GM12891 (cell line): Measurements from ENCODE around the gene KLF16.

Experiments
- DNase-seq: peaks from one replicate; pipeline ENCODE4 v3.0.0; 2011; ENCODE audit warnings: low spot score; ENCODE audit not compliant: insufficient read length
- FAIRE-seq: peaks from 2 replicates; lab custom pipeline; 2011; peaks lifted over from hg19 to GRCh38; lab: Jason Lieb, UNC
- PAX5 ChIP-seq: IDR thresholded peaks from 2 replicates; pipeline ENCODE4 v1.6.1; 2011; ENCODE audit warnings: low read length, moderate library complexity, mild to moderate bottlenecking; ENCODE audit not compliant: insufficient read depth, severe bottlenecking
- POLR2A ChIP-seq: IDR thresholded peaks from 2 replicates; pipeline ENCODE4 v1.6.1; 2011; ENCODE audit warnings: low read depth, low read length, control low read depth
- POLR2AphosphoS5 ChIP-seq: IDR thresholded peaks from 2 replicates; pipeline ENCODE4 v1.6.1; 2011; ENCODE audit warnings: low read depth, low read length, control low read depth
- POU2F2 ChIP-seq: IDR thresholded peaks from 2 replicates; pipeline ENCODE4 v1.6.1; 2011; ENCODE audit warnings: low read depth, mild to moderate bottlenecking, control low read depth, low read length, moderate library complexity
- SPI1 ChIP-seq: IDR thresholded peaks from 2 replicates; pipeline ENCODE4 v1.6.1; 2011; ENCODE audit warnings: low read depth, low read length, control low read depth
- TAF1 ChIP-seq: IDR thresholded peaks from 2 replicates; pipeline ENCODE4 v1.6.1; 2011; ENCODE audit warnings: low read depth, low read length, control low read depth

KLF16 gene

DNA sequence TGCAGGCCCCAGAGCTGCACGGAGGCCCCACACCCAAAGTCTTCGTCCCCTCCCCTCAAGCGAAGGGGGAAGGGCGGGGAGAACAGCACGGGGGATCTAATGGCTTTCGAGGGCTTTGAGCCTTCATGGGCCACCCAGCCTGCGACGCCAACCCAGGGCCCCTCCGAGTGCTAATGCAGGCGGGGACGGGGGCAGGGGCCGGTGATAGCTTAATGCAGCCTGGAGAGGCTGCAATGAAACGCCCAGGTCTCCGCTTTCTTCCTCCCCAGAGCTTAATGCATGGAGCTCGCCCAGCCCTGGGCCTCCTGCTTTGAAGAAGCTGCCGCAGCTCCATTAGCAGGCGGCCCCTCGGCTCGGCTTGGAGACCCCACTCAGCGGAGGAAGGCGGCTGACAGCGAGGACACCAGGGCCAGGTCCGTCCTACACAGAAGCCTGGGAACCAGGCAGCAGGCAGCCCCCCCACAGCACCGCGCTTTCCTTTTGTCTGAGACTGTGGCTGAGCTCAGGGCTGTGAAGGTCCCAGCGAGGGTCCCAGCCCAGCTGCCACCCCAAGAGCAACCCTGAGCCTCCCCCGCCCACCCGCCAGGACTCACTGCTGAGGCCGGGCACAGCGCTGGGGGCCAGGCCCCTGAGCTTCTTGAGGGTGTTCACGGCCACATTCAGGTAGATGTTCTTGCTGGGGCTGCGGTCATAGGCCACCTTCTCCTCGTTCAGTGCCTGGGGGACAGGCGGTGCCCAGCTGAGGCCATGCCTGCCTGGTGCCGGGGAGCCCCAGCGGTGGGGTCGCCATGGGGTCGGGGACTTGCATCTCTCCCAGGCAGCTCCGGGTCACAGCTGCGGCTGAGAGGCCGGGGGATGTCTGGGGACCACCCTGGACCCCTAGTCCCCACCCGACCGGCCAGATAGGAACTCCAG is 43.8 kb downstream of the KLF16 start:
- FAIRE-seq, result no peak
- no peak for DNase-seq
- TF ChIP-seq TAF1 (no peak), POLR2AphosphoS5 (no peak), SPI1 (no peak), POU2F2 (no peak), POLR2A (no peak), PAX5 (no peak)

DNA sequence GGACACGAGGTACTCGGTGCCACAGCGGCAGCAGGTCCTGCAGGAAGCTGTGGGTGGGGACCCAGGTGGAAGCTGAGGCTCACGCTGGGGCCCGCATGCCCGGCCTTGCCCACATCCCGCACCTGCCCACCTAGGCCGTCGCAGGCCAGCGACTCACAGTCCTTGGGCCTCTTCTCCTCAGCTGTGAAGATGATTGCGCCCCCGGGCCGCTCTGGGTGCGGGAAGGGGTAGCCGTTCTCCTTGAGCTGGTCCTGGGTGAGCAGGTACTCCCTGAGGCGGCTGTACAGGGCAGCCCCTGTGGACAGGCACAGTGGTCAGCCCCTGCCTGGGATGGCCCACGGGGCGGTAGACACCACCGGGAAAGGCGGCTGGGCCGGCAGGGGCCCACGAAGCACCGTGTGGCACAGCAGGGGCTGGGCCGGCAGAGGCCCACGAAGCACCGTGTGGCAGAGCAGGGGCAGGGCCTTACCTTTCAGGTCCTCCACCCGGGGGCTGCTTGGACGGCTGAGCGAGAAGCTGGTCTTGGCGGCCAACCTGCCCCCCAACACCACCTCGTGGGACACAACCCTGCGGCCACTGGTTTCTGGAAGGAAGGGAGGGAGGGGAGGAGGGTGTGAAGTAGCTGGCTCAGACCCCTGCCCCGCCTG is 44.7 kb downstream of the KLF16 start:
- TF ChIP-seq SPI1, result no peak
- no peak for TF ChIP-seq POLR2AphosphoS5
- TF ChIP-seq TAF1, result no peak
- TF ChIP-seq POLR2A, result no peak
- no peak for TF ChIP-seq PAX5
- TF ChIP-seq POU2F2, result no peak
- FAIRE-seq (no peak), DNase-seq (no peak)

- TF ChIP-seq POU2F2, result no peak
- no peak for TF ChIP-seq PAX5
- no peak for TF ChIP-seq POLR2A
- no peak for TF ChIP-seq TAF1
- no peak for TF ChIP-seq POLR2AphosphoS5
- no peak for TF ChIP-seq SPI1
- DNase-seq (no peak), FAIRE-seq (no peak)
Measured at GRCh38 chr19:1817553-1818179, 45.7 kb downstream of the KLF16 start.

GRCh38 chr19:1816530-1817298 is 46.7 kb downstream of the KLF16 start:
- TF ChIP-seq TAF1 (no peak), SPI1 (no peak), POLR2A (no peak)
- DNase-seq, result no peak
- FAIRE-seq, result no peak

DNA sequence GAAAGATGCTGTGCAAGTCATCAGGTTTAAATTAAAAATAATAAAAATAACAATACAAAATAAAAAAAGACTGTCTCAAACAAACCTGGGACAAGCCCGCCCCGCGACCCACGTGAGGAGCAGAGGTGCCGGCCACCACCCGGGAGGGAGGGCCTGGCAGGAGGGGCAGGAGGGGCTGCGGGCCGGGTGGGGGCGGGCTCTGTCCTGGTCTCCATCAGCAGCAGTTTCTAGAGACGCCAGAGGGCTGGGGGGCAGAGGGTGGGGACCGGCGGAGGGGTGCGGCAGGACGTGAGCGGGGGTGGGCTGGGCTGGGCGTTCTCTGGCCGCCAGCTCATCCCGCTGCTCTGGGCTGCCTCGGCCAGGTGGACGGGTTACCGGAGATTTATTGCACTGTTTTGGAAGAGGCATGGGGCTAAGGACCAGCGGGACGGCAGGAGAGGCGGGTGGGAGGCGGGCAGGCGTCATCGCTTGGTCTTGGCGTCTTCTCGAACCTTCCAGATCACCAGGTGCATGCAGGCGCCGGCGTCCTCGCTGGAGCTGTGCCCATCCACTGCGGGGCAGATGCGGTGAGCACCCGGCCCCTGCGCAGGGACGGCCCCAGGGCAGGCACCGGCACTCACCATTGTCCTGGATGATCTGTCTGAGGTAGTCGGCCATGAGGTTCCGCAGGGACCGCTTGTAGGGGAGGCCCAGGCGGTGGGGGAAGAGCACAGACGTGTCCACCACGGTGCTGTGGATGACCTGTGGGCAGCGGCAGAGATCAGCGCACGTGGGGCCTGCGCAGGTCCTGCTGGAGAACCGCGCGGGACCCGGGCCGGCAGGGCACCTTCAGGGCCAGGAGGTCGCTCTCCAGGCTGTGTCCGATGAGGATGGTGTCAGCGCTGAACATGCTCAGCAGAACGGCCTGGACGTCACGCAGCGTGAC is 47.5 kb downstream of the KLF16 start:
- FAIRE-seq (no peak), DNase-seq (no peak)
- TF ChIP-seq POLR2AphosphoS5, result no peak
- TF ChIP-seq POU2F2, result no peak

- FAIRE-seq (no peak), DNase-seq (no peak)
- TF ChIP-seq PAX5 (no peak), POU2F2 (no peak), TAF1 (no peak), SPI1 (no peak), POLR2AphosphoS5 (no peak; the same call in 1 of the 2 replicates), POLR2A (no peak)
Measured at GRCh38 chr19:1814833-1815604, 48.4 kb downstream of the KLF16 start.

- FAIRE-seq, result no peak
- no peak for TF ChIP-seq PAX5
- no peak for TF ChIP-seq SPI1
- TF ChIP-seq POLR2A, result no peak
- TF ChIP-seq POU2F2, result no peak
- no peak for TF ChIP-seq TAF1
- TF ChIP-seq POLR2AphosphoS5, result no peak
- DNase-seq, result no peak
Measured at GRCh38 chr19:1814391-1814790, 49.0 kb downstream of the KLF16 start.

DNA sequence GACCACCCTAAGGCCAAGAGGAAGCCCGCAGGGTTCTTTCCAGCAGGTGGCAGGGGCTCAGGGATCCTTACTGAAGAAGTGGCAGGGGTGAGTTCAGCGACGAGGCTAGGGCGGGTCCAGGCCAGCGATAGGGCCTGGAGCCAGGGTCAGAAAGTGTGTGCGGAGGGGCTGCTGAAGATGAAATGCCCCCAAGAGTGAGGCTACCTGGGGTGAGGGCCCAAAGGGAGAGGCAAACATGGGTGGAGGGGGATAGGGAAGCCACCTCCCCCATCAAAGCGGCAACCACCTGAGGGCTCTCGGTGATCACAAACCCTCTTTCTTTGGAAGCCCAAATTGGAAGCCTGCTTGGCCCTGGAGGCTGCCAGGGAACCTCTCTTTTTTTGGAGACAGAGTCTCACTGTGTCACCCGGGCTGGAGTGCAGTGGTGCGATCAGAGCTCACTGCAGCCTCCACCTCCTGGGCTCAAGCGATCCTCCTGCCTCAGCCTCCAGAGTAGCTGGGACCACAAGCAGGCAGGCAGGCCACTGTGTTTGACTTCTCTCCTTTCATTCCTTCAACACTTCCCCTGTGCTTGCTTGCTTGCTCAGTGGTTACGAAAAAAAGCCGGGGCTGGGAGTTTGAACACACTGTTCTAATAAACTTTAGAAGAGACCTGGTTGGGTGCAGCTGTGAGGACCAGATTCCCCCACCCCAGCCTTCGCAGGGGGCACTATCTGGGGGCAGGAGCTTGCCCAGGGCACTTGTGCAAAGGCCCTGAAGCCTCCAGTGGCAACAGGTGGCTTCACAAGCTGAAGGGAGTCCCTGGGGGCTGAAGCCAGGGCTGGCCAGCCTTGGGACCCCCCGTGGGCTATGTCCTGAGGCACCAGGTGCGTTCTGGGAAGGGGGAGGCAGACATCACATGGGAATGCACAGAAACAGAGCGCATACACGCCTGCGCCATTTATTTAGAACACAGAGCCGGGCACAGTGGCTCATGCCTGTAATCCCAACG is 49.9 kb downstream of the KLF16 start:
- TF ChIP-seq PAX5, result no peak
- TF ChIP-seq TAF1, result no peak
- no peak for TF ChIP-seq POLR2A
- no peak for TF ChIP-seq SPI1
- TF ChIP-seq POU2F2, result no peak
- no peak for TF ChIP-seq POLR2AphosphoS5
- DNase-seq, result no peak

More for the DNA sequence above, 49.9 kb downstream of the KLF16 start:
- FAIRE-seq, result no peak
